ENCODE measurements around the gene CHPF.
A peak's percentile ranks its signal among the peaks of the same experiment; 100 is the strongest.

Gene CHPF

GRCh38 chr2:219563271-219563928 is 19.8 kb upstream of the CHPF start:
- no peak overlapping the region for H3K4me2 ChIP-seq (ENCODE audit: low read length)
- no peak overlapping the region for H3K4me3 ChIP-seq (ENCODE audit: low read length)
- no peak overlapping the region for H3K9ac ChIP-seq (ENCODE audit: low read length)
- H3K79me2 ChIP-seq (ENCODE audit: control insufficient read depth, insufficient read depth, low read length) = no peaks in the 10 kb centered on the region
- H3K23ac ChIP-seq (ENCODE audit: low read length) = no peak overlapping the region
- H3K4me1 ChIP-seq (ENCODE audit: control insufficient read depth, low read depth, low read length) = peaks cover 12% of the 10 kb centered on the region
- WGBS (ENCODE audit: extremely low coverage, insufficient coverage, low lambda C conversion rate) = no CpG with 5 or more reads among the region's 20 CpGs
- H3K36me3 ChIP-seq (ENCODE audit: control insufficient read depth, insufficient read depth, low read length) = no peaks in the 10 kb centered on the region
- no peak overlapping the region for H4K8ac ChIP-seq (ENCODE audit: low read depth, low read length)
- H3K27me3 ChIP-seq (ENCODE audit: insufficient read depth, low read length, poor library complexity) = no peaks in the 10 kb centered on the region
- no peak overlapping the region for H3K56ac ChIP-seq (ENCODE audit: low read length)
- H3K18ac ChIP-seq (ENCODE audit: low read length) = no peak overlapping the region
- no peak overlapping the region for H2BK15ac ChIP-seq (replicated peaks; ENCODE audit: low read depth)
- H3K27ac ChIP-seq (ENCODE audit: low read depth, low read length) = no peak overlapping the region
- DNase-seq = no peak
- no peak overlapping the region for H2BK5ac ChIP-seq (ENCODE audit: low read length)
- H3K4ac ChIP-seq (ENCODE audit: low read depth, low read length) = no peak overlapping the region
- H2AK5ac ChIP-seq (ENCODE audit: low read length) = no peak overlapping the region
- H4K5ac ChIP-seq (ENCODE audit: low read length) = no peak overlapping the region
- no peaks in the 10 kb centered on the region for H3K79me1 ChIP-seq (ENCODE audit: low read length)
- H2BK120ac ChIP-seq (ENCODE audit: low read depth, low read length) = no peak overlapping the region

DNA sequence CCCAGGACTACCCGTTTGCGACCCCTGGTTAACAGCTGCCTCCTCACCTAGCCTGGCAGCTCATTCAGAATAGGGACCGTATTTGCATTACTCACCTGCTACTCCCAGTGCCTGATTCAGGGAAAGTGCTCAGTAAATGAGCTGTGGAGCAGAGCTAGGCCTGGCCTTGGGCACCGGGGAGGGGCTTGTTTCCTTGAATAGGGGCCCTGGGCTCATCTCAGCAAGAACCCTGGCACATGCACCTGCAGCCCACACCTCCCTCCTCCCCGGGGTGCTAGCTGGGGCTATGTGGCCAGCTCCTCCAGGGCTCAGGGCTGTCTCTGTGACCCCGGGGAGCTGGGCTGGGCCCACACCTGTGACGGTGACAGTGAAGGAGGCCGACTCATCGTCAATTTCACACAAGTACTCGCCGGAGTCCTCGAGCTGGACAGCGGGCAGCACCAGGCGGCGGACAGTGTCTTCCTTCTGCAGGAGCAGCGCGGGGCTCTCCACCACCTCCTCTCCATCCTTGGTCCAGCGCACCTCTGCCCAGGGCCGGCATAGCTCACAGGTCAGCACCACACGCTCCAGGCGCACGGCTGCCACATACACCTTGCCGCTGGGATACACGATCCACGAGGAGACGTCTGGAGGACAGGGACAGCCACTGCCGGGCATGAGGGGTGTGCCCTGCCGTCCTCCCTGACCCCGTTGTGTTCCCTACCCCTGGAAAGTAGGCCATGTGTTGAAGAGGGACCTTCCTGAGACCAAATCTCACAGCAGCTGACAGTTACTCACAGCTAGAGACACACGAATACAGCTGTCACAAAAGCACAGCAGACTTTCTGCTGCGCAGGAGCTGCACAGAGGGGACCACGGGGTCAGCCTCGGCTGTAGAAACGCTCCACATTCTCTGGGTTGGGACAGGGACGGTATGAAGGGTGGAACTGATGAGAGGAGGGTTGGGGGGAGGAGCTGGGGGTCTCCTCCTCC is 18.7 kb upstream of the CHPF start:
- H3K79me2 ChIP-seq (ENCODE audit: control insufficient read depth, insufficient read depth, low read length) = no peaks in the 10 kb centered on the region
- H3K4me3 ChIP-seq (ENCODE audit: low read length) = no peak overlapping the region
- WGBS (ENCODE audit: extremely low coverage, insufficient coverage, low lambda C conversion rate) = no CpG with 5 or more reads among the region's 35 CpGs
- H3K36me3 ChIP-seq (ENCODE audit: control insufficient read depth, insufficient read depth, low read length) = no peaks in the 10 kb centered on the region
- H3K4ac ChIP-seq (ENCODE audit: low read depth, low read length) = no peak overlapping the region
- no peak overlapping the region for H2BK5ac ChIP-seq (ENCODE audit: low read length)
- no peak for DNase-seq
- H4K5ac ChIP-seq (ENCODE audit: low read length) = no peak overlapping the region
- H3K4me2 ChIP-seq (ENCODE audit: low read length) = no peak overlapping the region
- no peak overlapping the region for H4K8ac ChIP-seq (ENCODE audit: low read depth, low read length)
- H3K27ac ChIP-seq (ENCODE audit: low read depth, low read length) = peak overlapping the region; percentile 53
- H3K79me1 ChIP-seq (ENCODE audit: low read length) = no peaks in the 10 kb centered on the region
- no peaks in the 10 kb centered on the region for H3K27me3 ChIP-seq (ENCODE audit: insufficient read depth, low read length, poor library complexity)
- H3K23ac ChIP-seq (ENCODE audit: low read length) = peak overlapping the region; percentile 6
- no peak overlapping the region for H3K9ac ChIP-seq (ENCODE audit: low read length)
- peaks cover 12% of the 10 kb centered on the region for H3K4me1 ChIP-seq (ENCODE audit: control insufficient read depth, low read depth, low read length)
- H2BK120ac ChIP-seq (ENCODE audit: low read depth, low read length) = no peak overlapping the region
- no peak overlapping the region for H2AK5ac ChIP-seq (ENCODE audit: low read length)
- no peak overlapping the region for H2BK15ac ChIP-seq (replicated peaks; ENCODE audit: low read depth)
- peak overlapping the region; percentile 22 for H3K56ac ChIP-seq (ENCODE audit: low read length)
- no peak overlapping the region for H3K18ac ChIP-seq (ENCODE audit: low read length)

DNA sequence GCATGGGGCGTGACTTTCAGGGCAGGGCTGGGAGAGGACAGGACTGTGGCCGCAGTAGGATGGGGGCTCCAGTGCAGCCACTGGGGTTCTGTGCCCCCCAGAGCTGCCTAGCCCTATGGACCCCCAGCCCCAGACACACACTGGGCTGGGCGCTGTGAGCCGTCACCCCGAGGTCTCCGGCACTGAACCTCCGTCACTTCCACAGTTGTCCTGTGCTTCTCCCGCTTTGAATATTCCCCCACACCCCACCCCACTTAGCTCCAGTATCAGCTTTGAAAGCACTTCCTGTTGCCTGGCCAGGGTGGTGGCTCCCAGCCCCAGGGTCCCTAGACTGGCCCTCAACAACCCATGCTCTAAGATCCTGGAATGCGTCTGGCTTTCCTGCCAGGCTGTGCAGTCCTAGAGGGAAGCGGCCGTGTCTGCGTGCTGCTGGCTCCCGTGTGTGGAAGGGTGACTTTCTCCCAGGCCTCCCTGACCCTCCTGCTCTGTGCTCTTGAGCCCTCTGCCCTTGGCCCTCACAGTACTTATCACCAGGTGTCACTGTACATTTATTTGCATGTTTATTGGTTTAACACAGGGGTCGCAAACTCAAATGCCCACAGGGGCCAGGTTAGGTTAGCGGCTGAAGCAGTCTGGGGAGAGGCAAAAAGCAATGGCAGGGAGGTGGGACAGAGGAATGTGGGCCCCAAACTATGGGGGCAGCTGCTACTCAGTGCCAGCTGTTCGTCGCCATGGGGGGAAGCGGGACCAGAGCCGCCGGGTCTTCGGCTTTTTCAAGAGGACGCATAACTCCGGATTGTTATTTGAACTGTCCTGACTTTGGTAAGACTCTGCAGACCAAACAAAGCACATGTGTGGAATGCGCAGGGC is 17.8 kb upstream of the CHPF start:
- DNase-seq = peak; percentile 80
- H3K4ac ChIP-seq (ENCODE audit: low read depth, low read length) = no peak overlapping the region

DNA sequence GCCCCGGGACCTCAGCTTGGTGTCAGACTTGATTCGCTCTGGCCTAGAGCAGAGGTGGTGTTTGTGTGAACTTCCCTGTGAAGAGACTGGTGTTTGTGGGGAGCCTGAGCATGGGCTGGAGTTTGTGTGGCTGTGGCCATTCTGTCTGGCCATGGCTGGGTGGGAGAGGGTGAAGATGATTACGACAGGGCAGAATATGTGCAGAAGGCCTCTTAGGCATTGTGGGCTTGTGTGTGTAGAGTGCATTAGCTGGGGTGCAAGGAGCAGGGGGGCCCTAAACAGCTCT is 17.2 kb upstream of the CHPF start:
- no peak overlapping the region for H4K8ac ChIP-seq (ENCODE audit: low read depth, low read length)

More for the DNA sequence above, 17.8 kb upstream of the CHPF start:
- H3K56ac ChIP-seq (ENCODE audit: low read length) = peak overlapping the region; percentile 66
- H3K79me1 ChIP-seq (ENCODE audit: low read length) = no peaks in the 10 kb centered on the region
- H2AK5ac ChIP-seq (ENCODE audit: low read length) = no peak overlapping the region
- WGBS (ENCODE audit: extremely low coverage, insufficient coverage, low lambda C conversion rate) = no CpG with 5 or more reads among the region's 24 CpGs
- H3K36me3 ChIP-seq (ENCODE audit: control insufficient read depth, insufficient read depth, low read length) = no peaks in the 10 kb centered on the region
- no peak overlapping the region for H4K5ac ChIP-seq (ENCODE audit: low read length)
- peak overlapping the region; percentile 12 for H3K23ac ChIP-seq (ENCODE audit: low read length)
- peaks cover 12% of the 10 kb centered on the region for H3K4me1 ChIP-seq (ENCODE audit: control insufficient read depth, low read depth, low read length)
- H3K18ac ChIP-seq (ENCODE audit: low read length) = no peak overlapping the region
- no peak overlapping the region for H3K9ac ChIP-seq (ENCODE audit: low read length)
- no peak overlapping the region for H3K4me3 ChIP-seq (ENCODE audit: low read length)
- no peak overlapping the region for H2BK15ac ChIP-seq (replicated peaks; ENCODE audit: low read depth)
- H3K27me3 ChIP-seq (ENCODE audit: insufficient read depth, low read length, poor library complexity) = no peaks in the 10 kb centered on the region
- H3K27ac ChIP-seq (ENCODE audit: low read depth, low read length) = peak overlapping the region; percentile 53
- no peak overlapping the region for H2BK5ac ChIP-seq (ENCODE audit: low read length)
- no peak overlapping the region for H4K8ac ChIP-seq (ENCODE audit: low read depth, low read length)
- H3K4me2 ChIP-seq (ENCODE audit: low read length) = no peak overlapping the region
- no peak overlapping the region for H2BK120ac ChIP-seq (ENCODE audit: low read depth, low read length)
- H3K79me2 ChIP-seq (ENCODE audit: control insufficient read depth, insufficient read depth, low read length) = no peaks in the 10 kb centered on the region

DNA sequence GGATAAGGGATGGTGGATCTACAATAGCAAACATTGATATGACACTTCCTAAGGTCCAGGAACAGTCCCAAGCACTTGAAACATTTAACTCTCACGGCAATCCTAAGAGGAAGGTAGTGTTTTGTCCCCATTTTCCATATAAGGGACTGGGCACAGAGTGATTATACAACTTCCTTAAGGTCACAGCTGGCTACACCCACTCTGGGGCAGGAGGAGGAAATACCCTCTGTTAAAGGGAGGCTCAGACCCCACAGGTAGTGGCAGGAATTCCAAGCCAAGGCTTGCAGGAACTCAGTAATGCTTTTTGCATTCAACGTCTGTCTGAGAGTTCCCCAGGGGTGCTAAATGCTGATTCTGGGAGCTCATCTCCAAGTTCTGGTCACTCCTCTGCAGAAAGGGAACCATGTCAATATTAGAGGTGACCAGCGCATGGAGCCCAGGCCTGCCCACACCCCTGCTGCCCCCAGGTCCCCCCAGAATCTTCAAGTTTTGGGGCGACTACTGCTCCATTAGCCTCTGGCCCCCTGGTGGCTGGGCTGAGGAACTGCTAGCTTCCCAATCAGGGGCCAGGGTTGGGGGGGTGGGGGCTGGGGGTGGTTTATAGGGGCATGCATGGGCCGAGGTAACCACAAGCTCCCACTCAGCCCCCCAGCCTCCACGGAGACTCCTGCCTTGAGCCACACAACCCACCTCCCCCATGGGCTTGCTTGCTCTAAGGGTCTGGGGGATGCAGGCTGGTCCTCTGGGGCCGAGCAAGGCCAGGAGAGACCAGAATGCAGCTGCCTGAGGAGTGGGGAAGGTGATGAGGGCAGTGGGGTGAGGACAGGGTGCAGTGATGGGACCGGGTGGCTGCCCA is 16.7 kb upstream of the CHPF start:
- H3K27me3 ChIP-seq (ENCODE audit: insufficient read depth, low read length, poor library complexity) = no peaks in the 10 kb centered on the region

More for the DNA sequence above, 17.2 kb upstream of the CHPF start:
- Histone ChIP-seq H2BK15ac (replicated peaks; ENCODE audit: low read depth) (no peak overlapping the region), H3K9ac (ENCODE audit: low read length) (peak overlapping the region; percentile 12), H3K4me3 (ENCODE audit: low read length) (no peak overlapping the region), H3K4me2 (ENCODE audit: low read length) (no peak overlapping the region), H3K27ac (ENCODE audit: low read depth, low read length) (peak overlapping the region; percentile 53), H2BK5ac (ENCODE audit: low read length) (no peak overlapping the region), H2AK5ac (ENCODE audit: low read length) (no peak overlapping the region), H3K4me1 (ENCODE audit: control insufficient read depth, low read depth, low read length) (peaks cover 12% of the 10 kb centered on the region), H3K27me3 (ENCODE audit: insufficient read depth, low read length, poor library complexity) (no peaks in the 10 kb centered on the region), H2BK120ac (ENCODE audit: low read depth, low read length) (no peak overlapping the region), H3K4ac (ENCODE audit: low read depth, low read length) (no peak overlapping the region), H3K36me3 (ENCODE audit: control insufficient read depth, insufficient read depth, low read length) (no peaks in the 10 kb centered on the region), H3K18ac (ENCODE audit: low read length) (no peak overlapping the region), H3K79me2 (ENCODE audit: control insufficient read depth, insufficient read depth, low read length) (no peaks in the 10 kb centered on the region), H4K5ac (ENCODE audit: low read length) (no peak overlapping the region), H3K56ac (ENCODE audit: low read length) (peak overlapping the region; percentile 66), H3K79me1 (ENCODE audit: low read length) (no peaks in the 10 kb centered on the region), H3K23ac (ENCODE audit: low read length) (peak overlapping the region; percentile 12)
- no CpG with 5 or more reads among the region's 3 CpGs for WGBS (ENCODE audit: extremely low coverage, insufficient coverage, low lambda C conversion rate)
- no peak for DNase-seq

More for the DNA sequence above, 16.7 kb upstream of the CHPF start:
- peak; percentile 72 for DNase-seq
- no peak overlapping the region for H3K4me3 ChIP-seq (ENCODE audit: low read length)
- H2BK15ac ChIP-seq (replicated peaks; ENCODE audit: low read depth) = no peak overlapping the region
- no peak overlapping the region for H2BK5ac ChIP-seq (ENCODE audit: low read length)
- peak overlapping the region; percentile 16 for H3K18ac ChIP-seq (ENCODE audit: low read length)
- H4K5ac ChIP-seq (ENCODE audit: low read length) = no peak overlapping the region
- no peak overlapping the region for H2BK120ac ChIP-seq (ENCODE audit: low read depth, low read length)
- peaks cover 10% of the 10 kb centered on the region for H3K4me1 ChIP-seq (ENCODE audit: control insufficient read depth, low read depth, low read length)
- no peak overlapping the region for H3K4me2 ChIP-seq (ENCODE audit: low read length)
- no peak overlapping the region for H4K8ac ChIP-seq (ENCODE audit: low read depth, low read length)
- H3K27ac ChIP-seq (ENCODE audit: low read depth, low read length) = peak overlapping the region; percentile 53
- peak overlapping the region; percentile 12 for H3K9ac ChIP-seq (ENCODE audit: low read length)
- H3K23ac ChIP-seq (ENCODE audit: low read length) = no peak overlapping the region
- peak overlapping the region; percentile 66 for H3K56ac ChIP-seq (ENCODE audit: low read length)
- H3K36me3 ChIP-seq (ENCODE audit: control insufficient read depth, insufficient read depth, low read length) = no peaks in the 10 kb centered on the region
- H3K79me2 ChIP-seq (ENCODE audit: control insufficient read depth, insufficient read depth, low read length) = no peaks in the 10 kb centered on the region
- H2AK5ac ChIP-seq (ENCODE audit: low read length) = no peak overlapping the region
- H3K4ac ChIP-seq (ENCODE audit: low read depth, low read length) = peak overlapping the region; percentile 21
- no CpG with 5 or more reads among the region's 8 CpGs for WGBS (ENCODE audit: extremely low coverage, insufficient coverage, low lambda C conversion rate)
- no peaks in the 10 kb centered on the region for H3K79me1 ChIP-seq (ENCODE audit: low read length)
